Measurements from ENCODE around the gene CLEC16A. TPM values are rescaled to one million over a fixed set of nuclear protein-coding genes. Genes with fewer than 3 reads are reported as not detected.

Gene CLEC16A
- total RNA-seq, 3 donors from 2014 or later: 20.0 to 35.3 (median 33.1) TPM

GRCh38 chr16:10930755-10931093 is 13.6 kb upstream of the CLEC16A start:
- DNase-seq (ENCODE audit: low spot score in 2 of 2): no peak
- Histone ChIP-seq H3K36me3 (no peaks in the 10 kb centered on the region), H3K4me3 (no peak overlapping the region), H3K27ac (no peak overlapping the region), H3K9me3 (no peaks in the 10 kb centered on the region), H3K27me3 (no peaks in the 10 kb centered on the region), H3K4me1 (peaks cover 0 to 7% of the 10 kb centered on the region in 2 donors)
- TF ChIP-seq POLR2A (IDR thresholded peaks at IDR 0.05): no peak
- TF ChIP-seq POLR2AphosphoS5 (IDR thresholded peaks at IDR 0.05): no peak
- TF ChIP-seq CTCF (IDR thresholded peaks at IDR 0.05): no peak
- intact Hi-C loops (cut with DNase I; ENCODE audit: low total_unique reads): no loop called here

- Histone ChIP-seq H3K27me3 (no peaks in the 10 kb centered on the region), H3K4me3 (no peak overlapping the region), H3K9me3 (no peaks in the 10 kb centered on the region), H3K36me3 (no peaks in the 10 kb centered on the region), H3K4me1 (peaks cover 0 to 8% of the 10 kb centered on the region in 2 donors), H3K27ac (no peak overlapping the region)
- intact Hi-C loops (cut with DNase I; ENCODE audit: low total_unique reads): no loop called here
- no peak for DNase-seq (ENCODE audit: low spot score in 2 of 2)
- TF ChIP-seq POLR2A (IDR thresholded peaks at IDR 0.05) (no peak), CTCF (IDR thresholded peaks at IDR 0.05) (no peak), POLR2AphosphoS5 (IDR thresholded peaks at IDR 0.05) (no peak)
These were observed 13.2 kb upstream of the CLEC16A start for GRCh38 chr16:10931134-10931533.

GRCh38 chr16:10931977-10932632 is 12.3 kb upstream of the CLEC16A start:
- Histone ChIP-seq H3K9me3 (no peaks in the 10 kb centered on the region), H3K36me3 (no peaks in the 10 kb centered on the region), H3K4me1 (peaks cover 0 to 8% of the 10 kb centered on the region in 2 donors), H3K4me3 (no peak overlapping the region), H3K27me3 (no peaks in the 10 kb centered on the region), H3K27ac (no peak overlapping the region)
- TF ChIP-seq POLR2A (IDR thresholded peaks at IDR 0.05): no peak
- TF ChIP-seq CTCF (IDR thresholded peaks at IDR 0.05): no peak
- TF ChIP-seq POLR2AphosphoS5 (IDR thresholded peaks at IDR 0.05): no peak
- DNase-seq (ENCODE audit: low spot score in 2 of 2): no peak
- intact Hi-C loops (cut with DNase I; ENCODE audit: low total_unique reads): no loop called here

DNA sequence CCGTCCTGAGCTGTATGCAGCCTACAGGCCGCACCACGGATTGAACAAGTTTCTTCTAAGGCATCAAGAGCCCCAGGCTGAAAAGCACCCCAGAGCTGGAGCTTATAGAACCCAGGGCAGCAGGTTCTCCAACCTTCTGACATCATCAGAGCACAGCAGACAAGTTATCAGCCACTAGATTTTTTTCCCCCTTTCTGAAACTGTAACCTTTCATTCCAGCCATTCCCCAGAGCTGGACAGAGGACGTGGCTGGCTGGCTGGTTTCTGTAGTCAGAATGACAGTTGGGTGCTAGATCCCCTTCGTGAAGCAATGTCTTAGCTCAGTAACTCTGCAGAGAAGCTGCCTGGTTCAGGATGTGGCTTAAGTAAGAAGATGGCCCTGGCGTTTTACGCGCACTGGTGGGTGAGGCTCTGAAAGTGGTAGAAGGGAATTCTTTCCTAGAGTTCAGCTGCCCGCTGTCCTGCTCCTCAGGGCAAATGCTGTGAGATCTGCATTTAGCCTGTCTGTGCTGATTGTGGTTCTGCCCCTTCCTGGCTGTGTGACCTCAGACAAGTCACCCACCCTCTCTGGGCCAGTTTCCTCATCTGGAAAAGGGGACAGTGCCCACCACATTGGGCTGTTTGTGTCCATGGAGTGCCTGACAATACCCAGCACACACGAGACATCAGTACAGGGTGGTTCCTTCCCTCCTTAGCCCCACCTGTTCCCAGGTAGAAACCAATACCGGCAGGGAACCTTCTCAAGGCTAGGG is 11.2 kb upstream of the CLEC16A start:
- H3K4me1 ChIP-seq: peaks cover 0 to 14% of the 10 kb centered on the region in 2 donors
- TF ChIP-seq POLR2AphosphoS5 (IDR thresholded peaks at IDR 0.05) (no peak), CTCF (IDR thresholded peaks at IDR 0.05) (no peak), POLR2A (IDR thresholded peaks at IDR 0.05) (no peak)
- intact Hi-C loops (cut with DNase I; ENCODE audit: low total_unique reads): no loop called here

GRCh38 chr16:10933865-10934264 is 10.5 kb upstream of the CLEC16A start:
- no peak overlapping the region for H3K4me3 ChIP-seq
- H3K36me3 ChIP-seq: no peaks in the 10 kb centered on the region
- no peak overlapping the region for H3K27ac ChIP-seq
- intact Hi-C loops (cut with DNase I; ENCODE audit: low total_unique reads): no loop called here
- TF ChIP-seq POLR2A (IDR thresholded peaks at IDR 0.05): no peak
- no peak for TF ChIP-seq CTCF (IDR thresholded peaks at IDR 0.05)
- TF ChIP-seq POLR2AphosphoS5 (IDR thresholded peaks at IDR 0.05): no peak
- H3K4me1 ChIP-seq: peaks cover 4 to 21% of the 10 kb centered on the region in 2 donors
- H3K27me3 ChIP-seq: no peaks in the 10 kb centered on the region
- H3K9me3 ChIP-seq: no peaks in the 10 kb centered on the region
- no peak for DNase-seq (ENCODE audit: low spot score in 2 of 2)

More for the DNA sequence above, 11.2 kb upstream of the CLEC16A start:
- Histone ChIP-seq H3K9me3 (no peaks in the 10 kb centered on the region), H3K27ac (no peak overlapping the region), H3K27me3 (no peaks in the 10 kb centered on the region), H3K4me3 (no peak overlapping the region), H3K36me3 (no peaks in the 10 kb centered on the region)
- no peak for DNase-seq (ENCODE audit: low spot score in 2 of 2)

Measured in breast epithelium (tissue), 4 donors.